ENCODE measurements around the gene IL11RA. TPM values are rescaled to one million over a fixed set of nuclear protein-coding genes. Genes with fewer than 3 reads are reported as not detected.

IL11RA gene
- total and polyA plus RNA-seq, 10 of the 15 experiments (the other 5 are each of a cell fraction or from before 2014, with no cell fraction given), result 0.32 to 5.8 (median 2.2) TPM

- 0 out of 2 replicates have a peak, but pooled peaks have one; percentile 19 for TF ChIP-seq TBL1XR1 (IDR thresholded peaks at IDR 0.05; ENCODE audit: low read depth, low read length)
- TF ChIP-seq RUNX3 (IDR thresholded peaks at IDR 0.05; ENCODE audit: low read length), result peak; percentile 2
- TF ChIP-seq CHD4 (IDR thresholded peaks at IDR 0.05), result no peak
- TF ChIP-seq SREBF1 (IDR thresholded peaks at IDR 0.05; ENCODE audit: low read length), result peak; percentile 88; the same call in 1 of the 2 replicates
- TF ChIP-seq, protein P1, sequence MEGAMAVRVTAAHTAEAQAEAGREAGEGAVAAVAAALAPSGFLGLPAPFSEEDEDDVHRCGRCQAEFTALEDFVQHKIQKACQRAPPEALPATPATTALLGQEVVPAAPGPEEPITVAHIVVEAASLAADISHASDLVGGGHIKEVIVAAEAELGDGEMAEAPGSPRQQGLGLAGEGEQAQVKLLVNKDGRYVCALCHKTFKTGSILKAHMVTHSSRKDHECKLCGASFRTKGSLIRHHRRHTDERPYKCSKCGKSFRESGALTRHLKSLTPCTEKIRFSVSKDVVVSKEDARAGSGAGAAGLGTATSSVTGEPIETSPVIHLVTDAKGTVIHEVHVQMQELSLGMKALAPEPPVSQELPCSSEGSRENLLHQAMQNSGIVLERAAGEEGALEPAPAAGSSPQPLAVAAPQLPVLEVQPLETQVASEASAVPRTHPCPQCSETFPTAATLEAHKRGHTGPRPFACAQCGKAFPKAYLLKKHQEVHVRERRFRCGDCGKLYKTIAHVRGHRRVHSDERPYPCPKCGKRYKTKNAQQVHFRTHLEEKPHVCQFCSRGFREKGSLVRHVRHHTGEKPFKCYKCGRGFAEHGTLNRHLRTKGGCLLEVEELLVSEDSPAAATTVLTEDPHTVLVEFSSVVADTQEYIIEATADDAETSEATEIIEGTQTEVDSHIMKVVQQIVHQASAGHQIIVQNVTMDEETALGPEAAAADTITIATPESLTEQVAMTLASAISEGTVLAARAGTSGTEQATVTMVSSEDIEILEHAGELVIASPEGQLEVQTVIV (IDR thresholded peaks at IDR 0.05; ENCODE audit: borderline replicate concordance, partially characterized antibody), result peak; percentile 50
- TF ChIP-seq ATF7 (IDR thresholded peaks at IDR 0.05; ENCODE audit: low read depth), result peak; percentile 98
- peak; percentile 83; the same call in 1 of the 2 replicates for TF ChIP-seq NFYB (IDR thresholded peaks at IDR 0.05; ENCODE audit: insufficient read depth, low read depth, low read length)
- peak; percentile 40; the same call in 1 of the 2 replicates for TF ChIP-seq CREM (IDR thresholded peaks at IDR 0.05; ENCODE audit: low read depth)
- peak; percentile 76; the same call in 1 of the 2 replicates for TF ChIP-seq POLR2AphosphoS2 (IDR thresholded peaks at IDR 0.05; ENCODE audit: low read depth, low read length)
- TF ChIP-seq ZNF274 (IDR thresholded peaks at IDR 0.05; ENCODE audit: insufficient read depth, insufficient read length), result no peak
- no peak; the same call in 1 of the 2 replicates for TF ChIP-seq SIN3A (IDR thresholded peaks at IDR 0.05; ENCODE audit: low read depth, low read length)
- TF ChIP-seq MEF2A (IDR thresholded peaks at IDR 0.05; ENCODE audit: insufficient read depth, low read depth, low read length), result no peak
- peak; percentile 80; the same call in 1 of the 2 replicates for TF ChIP-seq SMARCA5 (IDR thresholded peaks at IDR 0.05)
- TF ChIP-seq, protein P2, sequence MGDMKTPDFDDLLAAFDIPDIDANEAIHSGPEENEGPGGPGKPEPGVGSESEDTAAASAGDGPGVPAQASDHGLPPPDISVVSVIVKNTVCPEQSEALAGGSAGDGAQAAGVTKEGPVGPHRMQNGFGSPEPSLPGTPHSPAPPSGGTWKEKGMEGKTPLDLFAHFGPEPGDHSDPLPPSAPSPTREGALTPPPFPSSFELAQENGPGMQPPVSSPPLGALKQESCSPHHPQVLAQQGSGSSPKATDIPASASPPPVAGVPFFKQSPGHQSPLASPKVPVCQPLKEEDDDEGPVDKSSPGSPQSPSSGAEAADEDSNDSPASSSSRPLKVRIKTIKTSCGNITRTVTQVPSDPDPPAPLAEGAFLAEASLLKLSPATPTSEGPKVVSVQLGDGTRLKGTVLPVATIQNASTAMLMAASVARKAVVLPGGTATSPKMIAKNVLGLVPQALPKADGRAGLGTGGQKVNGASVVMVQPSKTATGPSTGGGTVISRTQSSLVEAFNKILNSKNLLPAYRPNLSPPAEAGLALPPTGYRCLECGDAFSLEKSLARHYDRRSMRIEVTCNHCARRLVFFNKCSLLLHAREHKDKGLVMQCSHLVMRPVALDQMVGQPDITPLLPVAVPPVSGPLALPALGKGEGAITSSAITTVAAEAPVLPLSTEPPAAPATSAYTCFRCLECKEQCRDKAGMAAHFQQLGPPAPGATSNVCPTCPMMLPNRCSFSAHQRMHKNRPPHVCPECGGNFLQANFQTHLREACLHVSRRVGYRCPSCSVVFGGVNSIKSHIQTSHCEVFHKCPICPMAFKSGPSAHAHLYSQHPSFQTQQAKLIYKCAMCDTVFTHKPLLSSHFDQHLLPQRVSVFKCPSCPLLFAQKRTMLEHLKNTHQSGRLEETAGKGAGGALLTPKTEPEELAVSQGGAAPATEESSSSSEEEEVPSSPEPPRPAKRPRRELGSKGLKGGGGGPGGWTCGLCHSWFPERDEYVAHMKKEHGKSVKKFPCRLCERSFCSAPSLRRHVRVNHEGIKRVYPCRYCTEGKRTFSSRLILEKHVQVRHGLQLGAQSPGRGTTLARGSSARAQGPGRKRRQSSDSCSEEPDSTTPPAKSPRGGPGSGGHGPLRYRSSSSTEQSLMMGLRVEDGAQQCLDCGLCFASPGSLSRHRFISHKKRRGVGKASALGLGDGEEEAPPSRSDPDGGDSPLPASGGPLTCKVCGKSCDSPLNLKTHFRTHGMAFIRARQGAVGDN (IDR thresholded peaks at IDR 0.05), result peak; percentile 56
Observed at GRCh38 chr9:34637356-34638137, 14.4 kb upstream of the IL11RA start, which contains the start of gene SIGMAR1 (continued).
